Stimulated activated CD4-positive, alpha-beta T cell treated with anti-CD3 and anti-CD28 coated beads, Interleukin-2, amount 100 ng/mL, for 48 hours (primary cell): ENCODE measurements around the gene SIK1.
"Not testable (repeated sequence)": the region's sequence is repeated elsewhere in the genome, so short reads cannot be mapped to it uniquely, and the experiment has no call there.

Experiments
- DNase-seq, 2 donors: peaks; one replicate each; pipeline ENCODE4 v3.0.0-alpha.2; 2020

The SIK1 gene

GRCh38 chr21:43383351-43383750 is 43.6 kb downstream of the SIK1 start:
- not testable (repeated sequence) for DNase-seq

DNA sequence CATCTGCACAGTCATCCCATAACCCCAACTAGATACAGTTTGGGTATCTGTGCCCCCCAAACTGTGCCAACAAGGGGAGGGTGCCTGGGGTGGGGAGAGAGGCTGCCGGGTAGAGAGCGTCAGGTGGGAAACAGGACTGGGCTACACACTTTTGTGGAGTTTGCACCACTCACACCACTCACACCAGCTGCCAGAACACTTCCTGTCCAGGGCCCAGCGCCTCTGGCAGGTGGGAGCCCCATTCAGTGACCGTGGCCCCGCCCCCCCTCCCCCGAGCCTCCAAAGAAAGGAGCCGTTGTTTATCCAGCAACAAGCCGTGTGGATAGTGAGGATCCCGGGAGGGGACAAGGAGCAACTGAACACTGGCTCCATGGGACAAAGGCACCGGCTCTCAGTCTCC is 44.0 kb downstream of the SIK1 start:
- not testable (repeated sequence) for DNase-seq

DNA sequence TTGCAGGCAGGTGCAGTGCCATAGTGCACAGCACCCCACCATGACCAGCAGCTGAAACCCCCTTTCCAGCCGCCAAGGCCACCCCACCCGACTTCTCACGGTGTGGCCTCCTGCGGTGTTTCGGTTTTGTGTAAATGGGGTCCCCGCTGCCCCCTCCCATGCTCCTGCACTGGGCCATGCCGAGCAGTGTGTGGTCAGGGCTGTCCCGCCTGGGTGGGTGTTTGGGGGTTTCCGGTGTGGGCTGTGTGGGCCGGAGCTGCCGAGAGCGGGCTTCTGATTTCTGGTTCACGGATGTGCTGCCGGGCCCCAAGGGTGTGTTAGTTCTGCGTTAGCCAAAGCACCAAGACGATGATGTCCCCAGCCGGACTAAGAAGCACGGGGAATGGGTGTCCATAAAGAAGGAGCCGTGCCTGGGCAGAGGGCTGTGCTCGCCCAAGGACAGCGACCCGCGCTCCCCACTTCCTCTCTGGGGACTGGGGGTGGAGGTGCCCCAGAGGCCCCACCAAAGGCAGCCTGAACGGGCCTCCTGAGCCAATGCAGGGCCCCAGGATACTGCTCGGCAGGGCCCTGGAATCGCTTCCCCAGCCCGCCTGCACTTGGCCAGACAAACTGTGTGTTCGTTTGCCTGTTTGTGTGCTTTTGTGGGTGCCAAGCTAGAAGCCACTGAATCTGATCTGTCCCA is 45.9 kb downstream of the SIK1 start:
- DNase-seq, result not testable (repeated sequence)

- DNase-seq, result not testable (repeated sequence)
These were observed 46.6 kb downstream of the SIK1 start for GRCh38 chr21:43380337-43380736.

DNA sequence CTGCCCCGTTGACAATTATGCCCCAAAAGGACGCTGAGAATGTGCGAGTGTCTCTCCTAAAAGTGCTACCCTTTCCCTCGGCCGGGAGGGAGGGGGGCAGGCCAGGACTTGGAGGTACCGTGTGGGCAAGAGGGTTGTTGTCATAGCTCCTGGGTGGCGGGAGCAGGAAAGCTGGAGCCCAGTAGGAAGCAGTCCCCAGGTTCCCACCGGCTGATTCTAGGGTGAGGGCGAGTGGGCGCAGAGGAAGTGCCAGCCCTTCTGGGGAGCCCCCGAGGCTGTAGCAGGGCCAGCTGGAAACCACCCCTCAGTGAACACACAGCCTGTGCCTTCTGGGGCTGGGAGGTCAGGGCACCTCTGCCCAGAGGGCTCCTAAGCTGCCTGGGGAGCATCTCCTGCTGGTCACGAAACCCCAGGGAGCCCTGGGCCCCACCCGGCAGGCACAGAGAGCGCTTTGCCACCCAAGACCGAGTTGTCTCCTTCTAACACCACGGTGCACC is 47.3 kb downstream of the SIK1 start:
- not testable (repeated sequence) for DNase-seq

GRCh38 chr21:43376478-43376882 is 50.5 kb downstream of the SIK1 start:
- no peak for DNase-seq

DNA sequence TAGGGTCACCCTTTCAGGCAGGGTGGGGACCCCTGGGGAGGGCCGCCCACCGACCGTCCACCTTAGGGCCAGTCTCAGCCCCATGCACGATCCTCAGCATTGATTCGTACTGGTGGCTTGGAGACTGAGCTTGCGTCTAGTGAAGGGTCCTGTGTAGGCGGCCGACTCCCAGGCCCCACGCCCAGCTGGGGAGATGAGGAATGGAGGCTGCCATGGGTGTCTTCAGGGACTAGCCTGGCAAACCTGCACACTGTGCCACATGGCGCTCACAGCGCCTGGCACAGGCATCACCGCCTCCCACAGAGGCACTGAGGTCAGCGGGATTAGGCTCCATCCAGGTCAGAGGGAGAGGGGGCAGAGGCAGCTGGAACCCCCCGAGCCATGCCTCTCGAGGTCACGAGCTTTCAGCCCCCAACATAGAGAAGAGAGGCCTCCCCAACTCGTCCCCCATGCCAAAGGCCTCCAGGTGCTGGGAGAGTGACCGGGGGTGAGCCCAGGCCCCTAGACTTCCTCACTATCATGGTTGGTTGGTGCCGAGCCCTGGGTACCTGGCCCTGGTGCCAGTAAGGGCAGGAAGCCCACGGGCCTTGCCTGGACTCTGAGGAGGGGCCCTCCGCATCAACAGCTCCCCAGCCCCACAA is 51.0 kb downstream of the SIK1 start:
- no peak for DNase-seq

DNA sequence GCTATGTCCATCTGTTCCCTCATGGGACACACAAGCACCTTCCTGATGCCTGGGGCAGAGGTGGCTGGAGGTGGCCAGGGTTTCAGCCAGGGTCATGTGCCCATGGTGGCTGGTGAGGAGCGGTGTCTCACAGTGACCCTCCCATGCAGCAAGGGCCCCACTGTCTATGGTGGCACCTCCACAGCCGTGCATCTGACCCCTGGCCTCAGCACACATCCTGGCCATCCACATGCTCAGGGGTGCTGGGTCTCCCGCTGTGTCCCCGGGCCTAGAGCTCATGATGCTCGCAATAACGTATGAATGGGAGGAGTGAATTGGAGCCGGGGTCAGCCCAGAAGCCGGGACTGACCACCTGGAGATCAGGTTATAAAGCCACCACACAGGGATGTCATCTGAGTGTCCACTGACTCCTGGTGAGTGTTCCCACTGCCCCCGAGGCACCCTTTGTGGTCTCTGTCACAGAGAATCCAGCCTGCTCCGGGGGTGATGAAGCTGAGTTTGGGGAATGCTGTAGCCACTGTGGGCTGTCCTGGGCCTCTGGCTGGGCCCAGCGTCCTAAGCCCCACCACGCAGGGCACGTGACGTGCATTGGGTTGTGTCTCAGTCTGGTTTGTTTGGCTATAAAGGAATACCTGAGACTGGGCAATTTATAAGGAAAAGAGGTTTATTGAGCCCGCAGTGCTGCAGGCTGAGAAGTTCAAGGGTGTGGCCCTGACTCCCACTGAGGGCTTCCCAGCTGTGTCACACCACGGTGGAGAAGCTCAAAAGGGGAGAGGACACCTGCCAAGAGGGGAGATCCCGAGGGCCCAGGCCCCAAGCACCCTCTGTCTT is 51.7 kb downstream of the SIK1 start:
- no peak for DNase-seq

DNA sequence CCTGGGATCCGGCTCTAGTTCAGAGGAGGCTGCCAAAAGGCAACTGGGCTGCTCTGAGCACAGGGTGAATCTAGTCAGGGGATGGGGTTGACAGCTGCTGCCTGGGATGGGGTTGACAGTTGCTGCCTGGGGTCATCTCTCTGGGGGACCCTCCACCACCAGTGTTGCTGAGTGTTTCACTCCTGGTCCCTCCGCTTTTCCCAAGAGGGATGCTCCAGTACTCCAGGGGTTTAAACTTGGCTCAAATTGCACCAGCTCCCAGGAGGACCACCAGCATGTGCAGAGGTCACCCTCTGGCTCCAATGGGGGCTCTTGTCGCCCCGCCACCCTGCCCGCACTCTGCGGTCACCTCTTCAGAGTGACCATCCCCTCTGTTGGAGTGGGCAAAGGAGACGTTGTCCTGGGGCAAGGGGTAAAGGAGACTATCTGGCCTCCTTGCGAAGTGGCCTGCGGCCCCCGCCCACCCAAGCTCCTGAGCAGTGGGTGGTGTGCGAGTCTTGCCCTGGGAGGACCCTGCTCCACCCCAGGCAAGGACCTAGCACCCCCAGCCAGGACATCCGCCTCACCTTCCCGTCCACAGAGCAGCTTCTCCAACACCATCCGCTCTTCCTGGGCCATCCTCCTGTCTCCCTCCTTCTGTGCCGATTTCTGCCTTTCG is 52.6 kb downstream of the SIK1 start:
- no peak for DNase-seq

GRCh38 chr21:43373362-43374227 is 53.3 kb downstream of the SIK1 start:
- DNase-seq, result no peak

- DNase-seq, result no peak
These were observed 54.1 kb downstream of the SIK1 start for GRCh38 chr21:43372663-43373361.

DNA sequence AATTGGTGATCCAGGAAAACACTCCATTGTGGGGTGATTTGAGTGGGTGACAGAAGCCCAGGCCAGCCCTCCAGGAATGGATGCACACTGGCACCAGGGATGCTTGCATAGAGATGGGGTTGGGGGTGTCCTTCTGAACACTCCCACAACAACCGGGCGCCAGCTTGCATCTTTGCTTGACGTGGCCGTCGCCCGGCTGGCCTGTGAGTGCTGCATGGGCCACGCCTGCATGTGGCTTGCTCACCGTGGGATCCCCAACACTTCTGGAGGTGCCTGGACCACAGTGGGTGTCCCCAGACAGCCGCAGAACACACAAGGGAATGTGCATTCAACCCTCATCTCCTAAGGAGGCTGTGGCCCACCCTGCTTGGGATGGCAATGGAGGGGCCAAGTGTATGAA is 55.1 kb downstream of the SIK1 start:
- DNase-seq, result no peak

- no peak for DNase-seq
These were observed 55.9 kb downstream of the SIK1 start for GRCh38 chr21:43370888-43371570.

DNA sequence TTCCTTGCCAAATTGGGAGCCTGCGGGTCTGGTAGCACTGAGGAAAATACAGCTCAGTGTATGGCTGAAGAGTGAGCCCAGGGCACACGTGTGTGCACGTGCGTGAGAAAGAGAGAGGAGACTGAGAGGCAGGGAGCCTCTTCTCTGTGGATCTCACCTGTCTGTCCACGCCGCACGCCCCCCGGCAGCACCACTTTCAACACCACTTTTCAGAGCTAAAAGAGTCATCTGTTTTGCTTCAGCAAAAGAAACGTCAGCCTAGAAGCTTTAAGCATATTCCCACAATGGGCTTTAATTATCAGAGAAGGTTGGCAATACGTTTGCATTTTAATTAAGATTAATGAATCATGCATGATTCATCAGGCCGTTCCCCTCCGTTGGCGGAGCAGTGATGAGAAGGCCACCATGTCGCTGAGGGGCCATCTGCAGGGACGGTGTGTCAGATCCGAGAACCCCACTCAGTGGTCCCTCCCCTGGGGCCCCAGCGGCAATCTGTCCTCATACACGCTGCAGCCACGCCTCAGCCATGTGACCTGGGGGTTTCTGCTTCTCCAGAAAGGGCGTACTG is 56.8 kb downstream of the SIK1 start:
- no peak for DNase-seq

DNA sequence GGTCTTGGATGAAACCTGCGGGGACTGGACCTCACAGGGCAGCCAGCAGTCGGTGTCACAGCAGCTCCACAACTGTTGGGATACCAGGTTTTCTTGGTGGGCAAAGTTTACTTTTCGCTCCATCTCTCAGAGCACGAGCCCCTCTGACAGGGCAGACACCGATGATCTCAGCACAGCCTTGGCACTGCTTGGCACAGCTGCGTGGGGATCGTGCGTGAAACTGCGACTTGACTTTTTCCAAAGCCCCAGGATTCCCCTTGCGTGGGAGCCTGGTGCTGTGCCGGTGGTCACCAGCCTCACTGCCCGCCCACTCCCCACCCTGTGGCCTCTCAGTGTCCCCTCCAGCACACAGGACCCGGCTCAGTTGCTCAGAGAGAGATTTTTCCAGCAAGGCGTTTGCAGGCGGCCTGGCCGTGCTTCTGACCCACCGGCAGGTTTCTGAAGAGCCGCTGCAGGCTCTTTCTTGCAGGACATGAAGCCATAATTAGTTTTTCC is 57.3 kb downstream of the SIK1 start:
- no peak for DNase-seq

DNA sequence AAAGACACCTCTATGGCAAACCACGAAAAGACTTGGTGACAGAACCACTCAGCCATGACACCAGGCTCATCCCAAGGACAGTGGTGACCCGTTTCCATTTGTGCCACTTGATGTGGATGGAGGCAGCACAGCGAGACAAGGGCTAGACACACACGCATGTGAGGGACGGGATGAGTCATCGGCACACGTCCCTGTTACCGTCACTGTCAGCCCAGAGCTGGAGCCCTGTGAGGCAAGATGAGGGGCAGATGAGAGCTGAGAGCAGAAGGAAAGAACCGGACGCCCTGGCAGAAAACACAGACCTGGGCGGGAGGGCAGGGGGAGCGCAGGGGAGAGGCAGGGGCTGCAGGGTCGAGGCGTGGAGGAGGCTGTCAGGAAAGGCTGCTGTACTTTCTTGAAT is 57.8 kb downstream of the SIK1 start:
- no peak for DNase-seq

- DNase-seq, result no peak
These were observed 58.2 kb downstream of the SIK1 start for GRCh38 chr21:43368685-43369084.

- DNase-seq, result no peak
These were observed 59.1 kb downstream of the SIK1 start for GRCh38 chr21:43367859-43368258.

- no peak for DNase-seq
These were observed 59.6 kb downstream of the SIK1 start for GRCh38 chr21:43367296-43367695.

DNA sequence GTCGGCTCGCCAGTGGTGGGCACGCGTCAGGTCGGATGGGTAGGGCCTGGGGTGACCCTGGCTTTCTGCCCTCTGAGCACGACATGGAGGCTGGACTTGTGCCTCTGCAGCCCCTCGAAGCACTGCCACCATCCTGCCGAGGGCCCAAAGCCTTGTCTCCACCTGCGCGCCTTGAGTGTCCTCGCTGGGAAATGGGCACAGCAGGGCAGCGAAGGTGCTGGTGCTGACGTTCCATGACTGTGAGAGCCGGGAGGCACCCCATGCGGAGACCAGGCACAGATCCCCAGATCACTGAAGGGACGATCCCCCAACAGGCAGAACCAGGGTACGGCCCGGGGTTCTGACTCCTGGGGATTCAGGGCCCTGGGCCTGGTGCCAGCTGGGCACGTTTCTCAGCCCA is 60.3 kb downstream of the SIK1 start:
- DNase-seq, result no peak
